CD4-positive, alpha-beta T cell (primary cell): Measurements from ENCODE around the gene FNDC3A. TPM values are rescaled to one million over a fixed set of nuclear protein-coding genes. Genes with fewer than 3 reads are reported as not detected.

Experiments used
- ATAC-seq: fragments of 200-7000 bp; cut with Tn5 transposase; one replicate; pipeline ENCODE4 v1.10.0; 2022; ENCODE audit warnings: mild to moderate bottlenecking; ENCODE audit not compliant: poor library complexity
- CTCF ChIA-PET: fragments of 350-600 bp; sonication (Branson Sonifier 250); formaldehyde crosslinking; loops from one replicate; lab custom pipeline; 2021; ENCODE audit warnings: antibody characterized with exemption, inconsistent platforms; lab: Charles Lee
- POLR2A ChIA-PET: fragments of 350-600 bp; sonication (Branson Sonifier 250); formaldehyde crosslinking; loops from one replicate; lab custom pipeline; 2021; ENCODE audit warnings: antibody characterized with exemption, inconsistent platforms; lab: Charles Lee
- DNase-seq, 14 experiments: peaks; one replicate each; pipeline ENCODE4 v3.0.0-alpha.2; 2013 to 2020; ENCODE audit warnings: mixed read lengths in 2 of 14
- H3K27ac ChIP-seq, 2 donors: one replicate each; pipeline versions ENCODE4 v1.5.1 to v1.7.0; 2013; ENCODE audit warnings: low read length in 2 of 2, low read depth in 1 of 2, mild to moderate bottlenecking in 1 of 2
- H3K27me3 ChIP-seq, 2 experiments: 1 replicate in 1 of 2; 2 replicates in 1 of 2; pipeline versions ENCODE4 v1.6.1 to v1.7.0; 2013; ENCODE audit warnings: low read length in 2 of 2, control low read depth in 1 of 2, mild to moderate bottlenecking in 1 of 2, moderate library complexity in 1 of 2; ENCODE audit not compliant: insufficient read depth in 2 of 2, control insufficient read depth in 1 of 2
- H3K36me3 ChIP-seq: one replicate; pipeline ENCODE4 v1.6.1; 2013; ENCODE audit warnings: low read length, control low read depth; ENCODE audit not compliant: insufficient read depth
- H3K4me1 ChIP-seq: one replicate; pipeline ENCODE4 v1.6.1; 2013; ENCODE audit warnings: low read length, control low read depth; ENCODE audit not compliant: insufficient read depth
- H3K4me3 ChIP-seq: one replicate; pipeline ENCODE4 v1.5.1; 2013; ENCODE audit warnings: mild to moderate bottlenecking, low read length, moderate library complexity
- H3K9me3 ChIP-seq, 2 experiments: 1 replicate in 1 of 2; 2 replicates in 1 of 2; pipeline versions ENCODE4 v1.6.1 to v1.7.0; 2013; ENCODE audit warnings: low read length in 2 of 2, mild to moderate bottlenecking in 2 of 2, control low read depth in 1 of 2, moderate library complexity in 1 of 2; ENCODE audit not compliant: control insufficient read depth in 1 of 2, insufficient read depth in 1 of 2
- H3K27ac Mint-ChIP-seq: one replicate; pipeline ENCODE4 v1.8.0; 2020; ENCODE audit warnings: mixed read lengths
- H3K27me3 Mint-ChIP-seq: one replicate; pipeline ENCODE4 v1.8.0; 2021; ENCODE audit warnings: mixed read lengths
- H3K36me3 Mint-ChIP-seq: one replicate; pipeline ENCODE4 v1.8.0; 2021; ENCODE audit warnings: low read depth, mixed read lengths
- H3K4me1 Mint-ChIP-seq: one replicate; pipeline ENCODE4 v1.8.0; 2021; ENCODE audit warnings: low read depth, mixed read lengths
- H3K4me3 Mint-ChIP-seq: one replicate; pipeline ENCODE4 v1.8.0; 2020; ENCODE audit warnings: mild to moderate bottlenecking, mixed read lengths
- H3K9me3 Mint-ChIP-seq: one replicate; pipeline ENCODE4 v1.8.0; 2020; ENCODE audit warnings: mixed read lengths
- intact Hi-C, 2 experiments: fragments of 100-400 bp; cut with DNase I in 1 of 2; cut with micrococcal nuclease in 1 of 2; formaldehyde crosslinking; loops; one replicate each; pipeline versions ENCODE4 v1.15.1 to v1.9.0; 2023 to 2025; cut with DNase I, micrococcal nuclease
- total RNA-seq, 174 experiments: library from RNA in 2 of 174; stranded (reverse) in 2 of 174; gene quantifications; one replicate each; pipeline ENCODE4 v1.2.3 and lab custom pipeline; 2021 to 2026
- TF ChIP-seq, protein P1 (sequence below): fragments of 200-600 bp; IDR thresholded peaks from one replicate; pipeline ENCODE4 v1.8.0; 2022; ENCODE audit warnings: antibody characterized with exemption, mild to moderate bottlenecking

The FNDC3A gene
- total RNA-seq, 2 experiments from 2014 or later, result 27.7 to 28.6 TPM

DNA sequence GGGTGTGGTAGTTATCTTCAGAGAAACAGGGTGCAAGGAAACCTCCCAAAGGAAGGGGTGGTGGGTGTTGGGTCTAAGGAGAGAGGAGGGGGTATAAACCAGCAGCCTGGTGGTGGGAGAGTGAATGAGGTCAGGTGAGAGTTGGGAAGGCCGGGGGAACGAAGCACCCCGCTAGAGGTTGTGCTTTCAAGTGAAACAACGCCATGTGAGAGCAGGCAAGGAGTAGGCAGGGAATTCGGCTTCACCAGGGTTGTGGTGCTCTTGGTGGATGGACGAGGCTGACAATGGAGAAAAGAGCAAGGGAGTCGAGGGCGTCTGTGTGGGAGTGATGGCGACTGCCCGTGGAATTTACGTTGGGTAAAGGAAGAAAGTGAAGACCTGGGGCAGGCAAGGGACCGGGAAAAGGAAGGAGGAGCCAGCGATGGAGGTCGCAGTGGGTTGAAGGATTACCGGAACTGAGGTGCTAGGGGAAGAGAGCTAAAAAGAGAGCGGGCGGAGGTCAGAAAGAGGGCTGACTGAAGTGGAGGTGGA lies 242.3 kb downstream of the FNDC3A start:
- CTCF ChIA-PET, result no interaction called here
- Histone ChIP-seq H3K4me3 (no peak overlapping the region), H3K36me3 (no peaks in the 10 kb centered on the region), H3K27ac (no peak overlapping the region), H3K27me3 (peaks cover 36 to 49% of the 10 kb centered on the region in 2 experiments), H3K4me1 (peaks cover 20% of the 10 kb centered on the region), H3K9me3 (peaks cover 0 to 12% of the 10 kb centered on the region in 2 experiments)
- ATAC-seq, result no peak
- intact Hi-C loops, result no loop called here
- Mint-ChIP-seq H3K27me3 (peaks cover 63% of the 10 kb centered on the region), H3K27ac (no peak overlapping the region), H3K4me1 (peaks cover 20% of the 10 kb centered on the region), H3K36me3 (no peaks in the 10 kb centered on the region), H3K9me3 (no peaks in the 10 kb centered on the region), H3K4me3 (peak overlapping the region; percentile 18)
- POLR2A ChIA-PET, result no interaction called here
- TF ChIP-seq, protein P1, sequence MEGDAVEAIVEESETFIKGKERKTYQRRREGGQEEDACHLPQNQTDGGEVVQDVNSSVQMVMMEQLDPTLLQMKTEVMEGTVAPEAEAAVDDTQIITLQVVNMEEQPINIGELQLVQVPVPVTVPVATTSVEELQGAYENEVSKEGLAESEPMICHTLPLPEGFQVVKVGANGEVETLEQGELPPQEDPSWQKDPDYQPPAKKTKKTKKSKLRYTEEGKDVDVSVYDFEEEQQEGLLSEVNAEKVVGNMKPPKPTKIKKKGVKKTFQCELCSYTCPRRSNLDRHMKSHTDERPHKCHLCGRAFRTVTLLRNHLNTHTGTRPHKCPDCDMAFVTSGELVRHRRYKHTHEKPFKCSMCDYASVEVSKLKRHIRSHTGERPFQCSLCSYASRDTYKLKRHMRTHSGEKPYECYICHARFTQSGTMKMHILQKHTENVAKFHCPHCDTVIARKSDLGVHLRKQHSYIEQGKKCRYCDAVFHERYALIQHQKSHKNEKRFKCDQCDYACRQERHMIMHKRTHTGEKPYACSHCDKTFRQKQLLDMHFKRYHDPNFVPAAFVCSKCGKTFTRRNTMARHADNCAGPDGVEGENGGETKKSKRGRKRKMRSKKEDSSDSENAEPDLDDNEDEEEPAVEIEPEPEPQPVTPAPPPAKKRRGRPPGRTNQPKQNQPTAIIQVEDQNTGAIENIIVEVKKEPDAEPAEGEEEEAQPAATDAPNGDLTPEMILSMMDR, result no peak
- DNase-seq, result no peak

DNA sequence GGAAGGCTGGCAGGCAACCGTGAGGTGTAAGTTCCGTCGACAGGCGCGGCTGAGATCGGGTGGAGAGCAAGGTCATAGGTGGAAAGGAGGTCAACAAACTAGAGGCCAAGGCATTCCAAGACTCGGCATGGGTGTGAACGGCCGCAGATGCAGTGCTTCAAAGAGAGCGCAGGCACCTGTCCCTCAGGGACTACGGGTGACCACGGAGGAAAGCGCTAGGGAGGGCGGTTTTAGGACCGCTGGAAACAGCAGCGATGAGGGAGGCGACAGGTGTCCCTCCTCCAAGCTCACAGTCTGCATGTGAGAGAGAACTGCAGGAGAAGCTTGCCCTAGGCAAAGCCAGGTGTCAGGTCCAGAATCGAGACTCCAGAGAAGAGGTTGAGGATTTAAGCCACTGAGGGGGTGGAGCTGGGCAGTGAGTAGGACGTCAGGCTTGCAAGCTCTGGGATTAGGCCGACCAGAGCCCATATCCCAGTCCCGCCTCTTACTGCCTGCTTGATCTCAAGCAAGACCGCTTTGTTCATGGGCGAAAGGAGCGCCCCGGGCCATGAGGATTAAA lies 242.9 kb downstream of the FNDC3A start:
- no peak for DNase-seq
- Histone ChIP-seq H3K4me3 (no peak overlapping the region), H3K27me3 (peaks cover 37 to 53% of the 10 kb centered on the region in 2 experiments), H3K4me1 (peaks cover 20% of the 10 kb centered on the region), H3K36me3 (no peaks in the 10 kb centered on the region), H3K9me3 (peaks cover 0 to 12% of the 10 kb centered on the region in 2 experiments), H3K27ac (no peak overlapping the region)
- CTCF ChIA-PET, result no interaction called here
- no peak overlapping the region for H3K27ac Mint-ChIP-seq
- peaks cover 68% of the 10 kb centered on the region for H3K27me3 Mint-ChIP-seq
- TF ChIP-seq, protein P1, result no peak
- H3K36me3 Mint-ChIP-seq, result no peaks in the 10 kb centered on the region
- H3K9me3 Mint-ChIP-seq, result no peaks in the 10 kb centered on the region
- intact Hi-C loops, result no loop called here
- H3K4me1 Mint-ChIP-seq, result peaks cover 20% of the 10 kb centered on the region
- peak overlapping the region; percentile 18 for H3K4me3 Mint-ChIP-seq
- no peak for ATAC-seq
- POLR2A ChIA-PET, result no interaction called here

DNA sequence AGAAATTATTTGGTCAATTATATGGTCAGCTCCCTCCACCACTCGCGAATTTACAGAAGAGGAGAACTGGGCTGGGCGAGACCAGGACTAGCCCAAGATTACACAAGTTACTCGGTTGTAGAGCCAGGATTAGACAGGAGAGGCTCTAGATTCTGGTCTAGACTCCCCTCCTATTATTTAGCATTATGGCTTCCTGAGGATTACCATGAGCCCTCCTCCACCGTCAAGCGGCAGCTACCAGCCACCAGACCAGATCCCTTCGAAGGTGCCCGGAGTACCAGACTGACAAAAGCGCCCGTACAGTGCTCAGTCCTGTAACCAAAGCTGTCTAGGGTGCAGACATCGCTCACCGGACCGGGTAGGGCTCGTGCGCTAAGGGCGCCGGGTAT lies 243.9 kb downstream of the FNDC3A start:
- POLR2A ChIA-PET, result no interaction called here
- no peaks in the 10 kb centered on the region for H3K36me3 Mint-ChIP-seq
- peak; percentile 5 for ATAC-seq
- H3K36me3 ChIP-seq, result no peaks in the 10 kb centered on the region
- no peak overlapping the region for H3K27ac Mint-ChIP-seq
- H3K27me3 ChIP-seq, result peaks cover 44 to 53% of the 10 kb centered on the region in 2 experiments
- H3K4me3 Mint-ChIP-seq, result peak overlapping the region; percentile 73
- CTCF ChIA-PET, result no interaction called here
- TF ChIP-seq, protein P1, result no peak
- H3K4me1 Mint-ChIP-seq, result peaks cover 16% of the 10 kb centered on the region
- peaks cover 0 to 12% of the 10 kb centered on the region in 2 experiments for H3K9me3 ChIP-seq
- H3K9me3 Mint-ChIP-seq, result no peaks in the 10 kb centered on the region
- no peak for DNase-seq
- H3K4me1 ChIP-seq, result peaks cover 19% of the 10 kb centered on the region
- H3K4me3 ChIP-seq, result no peak overlapping the region
- peaks cover 76% of the 10 kb centered on the region for H3K27me3 Mint-ChIP-seq
- H3K27ac ChIP-seq, result no peak overlapping the region
- intact Hi-C loops, result no loop called here
